ENCODE measurements around the gene CALML6. TPM values are rescaled to one million over a fixed set of nuclear protein-coding genes. Genes with fewer than 3 reads are reported as not detected.

The CALML6 gene
- total and polyA plus RNA-seq, 2 of the 8 experiments (the other 6 are each of a cell fraction or from before 2014, with no cell fraction given) = 0.54 to 1.3 TPM

GRCh38 chr1:1907098-1907736 is 7.8 kb upstream of the CALML6 start (continued):
- TF ChIP-seq ATF2 (IDR thresholded peaks at IDR 0.05; ENCODE audit: low read length) (no peak), MAFK (IDR thresholded peaks at IDR 0.05; ENCODE audit: low read depth, low read length) (no peak), KDM5A (IDR thresholded peaks at IDR 0.05; ENCODE audit: low read length) (no peak)
